Measurements from ENCODE around the gene PLEKHG2.
A peak's percentile ranks its signal among the peaks of the same experiment; 100 is the strongest.

The PLEKHG2 gene

GRCh38 chr19:39403331-39404312, 8.8 kb upstream of the PLEKHG2 start:
- peaks cover 15% of the 10 kb centered on the region for H4K20me1 ChIP-seq (ENCODE audit: insufficient read depth, low read length)
- peak overlapping the region; percentile 87 for H3K27ac ChIP-seq (ENCODE audit: low read length)
- H3K4me2 ChIP-seq (ENCODE audit: low read length) = peak overlapping the region; percentile 96
- peaks cover 29% of the 10 kb centered on the region for H3K36me3 ChIP-seq (replicated peaks; ENCODE audit: low read depth, low read length)
- H3K9me3 ChIP-seq (ENCODE audit: insufficient read depth, low read length) = no peaks in the 10 kb centered on the region; the same call in 1 of the 2 replicates
- no peak overlapping the region for H2AFZ ChIP-seq (ENCODE audit: low read depth, low read length)
- peaks cover 69% of the 10 kb centered on the region for H3K4me1 ChIP-seq (ENCODE audit: low read length)
- peak overlapping the region; percentile 91 for H3K9ac ChIP-seq (ENCODE audit: low read length)
- peak overlapping the region; percentile 72 for H3K4me3 ChIP-seq (ENCODE audit: low read length)
- no peak for TF ChIP-seq CTCF (IDR thresholded peaks at IDR 0.05; ENCODE audit: low read depth, low read length)
- no peaks in the 10 kb centered on the region for H3K27me3 ChIP-seq (ENCODE audit: low read depth, low read length)
- peaks cover 20% of the 10 kb centered on the region for H3K79me2 ChIP-seq (ENCODE audit: low read length)

DNA sequence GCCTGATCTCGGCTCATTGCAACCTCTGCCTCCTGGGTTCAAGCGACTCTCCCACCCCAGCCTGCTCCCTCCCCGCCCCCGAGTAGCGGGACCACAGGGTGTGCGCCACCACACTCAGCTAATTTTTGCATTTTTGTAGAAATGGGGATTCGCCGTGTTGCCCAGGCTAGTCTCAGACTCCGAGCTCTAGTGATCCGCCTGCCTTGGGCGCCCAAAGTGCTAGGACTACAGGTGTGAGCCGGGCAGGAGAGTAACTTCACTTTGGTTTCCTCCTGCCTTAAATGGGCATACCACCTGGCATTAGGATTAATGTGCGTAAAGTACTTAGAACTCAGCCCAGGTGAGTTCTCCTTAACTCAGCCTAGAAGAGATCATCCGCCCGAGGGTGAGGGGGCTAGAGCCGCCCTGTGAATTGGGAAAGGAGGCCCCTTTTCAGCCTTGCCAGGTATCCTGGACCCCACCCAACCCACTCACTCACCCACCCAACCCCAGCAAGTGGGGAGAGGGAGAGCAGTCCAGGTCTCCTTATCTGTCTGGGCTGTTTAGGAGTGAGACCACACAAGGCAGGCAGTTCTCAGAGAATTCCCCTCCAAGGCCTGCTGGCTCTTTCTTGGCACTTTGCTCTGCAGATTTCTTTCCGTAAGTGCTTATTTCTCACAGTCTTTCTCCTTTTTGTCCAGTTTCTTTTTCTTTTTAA, 7.1 kb upstream of the PLEKHG2 start:
- no peaks in the 10 kb centered on the region for H3K9me3 ChIP-seq (ENCODE audit: insufficient read depth, low read length)
- H2AFZ ChIP-seq (ENCODE audit: low read depth, low read length) = no peak overlapping the region
- H3K27me3 ChIP-seq (ENCODE audit: low read depth, low read length) = no peaks in the 10 kb centered on the region
- peaks cover 59% of the 10 kb centered on the region for H3K4me1 ChIP-seq (ENCODE audit: low read length)
- peak overlapping the region; percentile 88 for H3K4me3 ChIP-seq (ENCODE audit: low read length)
- H3K9ac ChIP-seq (ENCODE audit: low read length) = peak overlapping the region; percentile 97
- peaks cover 18% of the 10 kb centered on the region for H4K20me1 ChIP-seq (ENCODE audit: insufficient read depth, low read length)
- H3K79me2 ChIP-seq (ENCODE audit: low read length) = peaks cover 31% of the 10 kb centered on the region
- TF ChIP-seq EZH2phosphoT487 (IDR thresholded peaks at IDR 0.05; ENCODE audit: low read depth) (no peak), CTCF (IDR thresholded peaks at IDR 0.05; ENCODE audit: low read depth, low read length) (no peak)
- H3K27ac ChIP-seq (ENCODE audit: low read length) = peak overlapping the region; percentile 93
- H3K36me3 ChIP-seq (replicated peaks; ENCODE audit: low read depth, low read length) = peaks cover 22% of the 10 kb centered on the region
- H3K4me2 ChIP-seq (ENCODE audit: low read length) = peak overlapping the region; percentile 96

- Histone ChIP-seq H3K36me3 (replicated peaks; ENCODE audit: low read depth, low read length) (peaks cover 22% of the 10 kb centered on the region), H3K4me3 (ENCODE audit: low read length) (peak overlapping the region; percentile 88), H3K4me2 (ENCODE audit: low read length) (peak overlapping the region; percentile 96), H3K4me1 (ENCODE audit: low read length) (peaks cover 61% of the 10 kb centered on the region), H3K27me3 (ENCODE audit: low read depth, low read length) (no peaks in the 10 kb centered on the region), H2AFZ (ENCODE audit: low read depth, low read length) (no peak overlapping the region), H3K79me2 (ENCODE audit: low read length) (peaks cover 37% of the 10 kb centered on the region), H4K20me1 (ENCODE audit: insufficient read depth, low read length) (peaks cover 18% of the 10 kb centered on the region), H3K27ac (ENCODE audit: low read length) (peak overlapping the region; percentile 93), H3K9me3 (ENCODE audit: insufficient read depth, low read length) (no peaks in the 10 kb centered on the region), H3K9ac (ENCODE audit: low read length) (peak overlapping the region; percentile 97)
- TF ChIP-seq CTCF (IDR thresholded peaks at IDR 0.05; ENCODE audit: low read depth, low read length) (no peak), EZH2phosphoT487 (IDR thresholded peaks at IDR 0.05; ENCODE audit: low read depth) (no peak)
Measured at GRCh38 chr19:39405958-39406655, 6.4 kb upstream of the PLEKHG2 start.

Measured in OCI-LY3 (cell line).